Measurements from ENCODE around the gene STXBP5.

DNA sequence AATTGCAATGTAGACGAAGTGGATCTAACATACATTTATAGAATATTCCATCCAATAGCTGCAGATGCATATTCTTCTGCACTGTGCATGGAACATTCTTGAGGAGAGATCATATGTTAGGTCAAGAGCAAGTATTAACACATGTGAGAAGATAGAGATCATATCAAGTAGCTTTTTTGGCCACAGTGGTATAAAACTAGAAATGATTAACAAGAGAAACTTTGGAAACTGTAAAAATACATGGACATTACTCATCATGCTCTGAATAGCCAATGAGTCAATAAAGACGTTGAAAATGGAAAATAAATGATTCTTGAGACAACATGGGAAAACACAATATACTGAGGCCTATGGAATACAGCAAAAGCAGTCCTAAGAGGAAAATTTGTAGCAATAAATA, 94.2 kb downstream of the STXBP5 start:
- TF ChIP-seq, protein P1, sequence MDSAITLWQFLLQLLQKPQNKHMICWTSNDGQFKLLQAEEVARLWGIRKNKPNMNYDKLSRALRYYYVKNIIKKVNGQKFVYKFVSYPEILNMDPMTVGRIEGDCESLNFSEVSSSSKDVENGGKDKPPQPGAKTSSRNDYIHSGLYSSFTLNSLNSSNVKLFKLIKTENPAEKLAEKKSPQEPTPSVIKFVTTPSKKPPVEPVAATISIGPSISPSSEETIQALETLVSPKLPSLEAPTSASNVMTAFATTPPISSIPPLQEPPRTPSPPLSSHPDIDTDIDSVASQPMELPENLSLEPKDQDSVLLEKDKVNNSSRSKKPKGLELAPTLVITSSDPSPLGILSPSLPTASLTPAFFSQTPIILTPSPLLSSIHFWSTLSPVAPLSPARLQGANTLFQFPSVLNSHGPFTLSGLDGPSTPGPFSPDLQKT (IDR thresholded peaks at IDR 0.05; ENCODE audit: borderline replicate concordance, low read depth, low read length), result no peak
- TF ChIP-seq ZXDB (tag by site-specific recombination; IDR thresholded peaks at IDR 0.05) (no peak), YY1 (tag by site-specific recombination; IDR thresholded peaks at IDR 0.05) (no peak), ZNF19 (tag by site-specific recombination; IDR thresholded peaks at IDR 0.05; ENCODE audit: low read depth) (no peak), KLF1 (tag by site-specific recombination; IDR thresholded peaks at IDR 0.05) (no peak), RBAK (tag by site-specific recombination; IDR thresholded peaks at IDR 0.05) (no peak), ZBTB7A (tag by site-specific recombination; IDR thresholded peaks at IDR 0.05; ENCODE audit: low read depth) (no peak)
- TF ChIP-seq, protein P2, sequence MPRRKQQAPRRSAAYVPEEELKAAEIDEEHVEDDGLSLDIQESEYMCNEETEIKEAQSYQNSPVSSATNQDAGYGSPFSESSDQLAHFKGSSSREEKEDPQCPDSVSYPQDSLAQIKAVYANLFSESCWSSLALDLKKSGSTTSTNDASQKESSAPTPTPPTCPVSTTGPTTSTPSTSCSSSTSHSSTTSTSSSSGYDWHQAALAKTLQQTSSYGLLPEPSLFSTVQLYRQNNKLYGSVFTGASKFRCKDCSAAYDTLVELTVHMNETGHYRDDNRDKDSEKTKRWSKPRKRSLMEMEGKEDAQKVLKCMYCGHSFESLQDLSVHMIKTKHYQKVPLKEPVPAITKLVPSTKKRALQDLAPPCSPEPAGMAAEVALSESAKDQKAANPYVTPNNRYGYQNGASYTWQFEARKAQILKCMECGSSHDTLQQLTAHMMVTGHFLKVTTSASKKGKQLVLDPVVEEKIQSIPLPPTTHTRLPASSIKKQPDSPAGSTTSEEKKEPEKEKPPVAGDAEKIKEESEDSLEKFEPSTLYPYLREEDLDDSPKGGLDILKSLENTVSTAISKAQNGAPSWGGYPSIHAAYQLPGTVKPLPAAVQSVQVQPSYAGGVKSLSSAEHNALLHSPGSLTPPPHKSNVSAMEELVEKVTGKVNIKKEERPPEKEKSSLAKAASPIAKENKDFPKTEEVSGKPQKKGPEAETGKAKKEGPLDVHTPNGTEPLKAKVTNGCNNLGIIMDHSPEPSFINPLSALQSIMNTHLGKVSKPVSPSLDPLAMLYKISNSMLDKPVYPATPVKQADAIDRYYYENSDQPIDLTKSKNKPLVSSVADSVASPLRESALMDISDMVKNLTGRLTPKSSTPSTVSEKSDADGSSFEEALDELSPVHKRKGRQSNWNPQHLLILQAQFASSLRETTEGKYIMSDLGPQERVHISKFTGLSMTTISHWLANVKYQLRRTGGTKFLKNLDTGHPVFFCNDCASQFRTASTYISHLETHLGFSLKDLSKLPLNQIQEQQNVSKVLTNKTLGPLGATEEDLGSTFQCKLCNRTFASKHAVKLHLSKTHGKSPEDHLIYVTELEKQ (tag by site-specific recombination; IDR thresholded peaks at IDR 0.05; ENCODE audit: borderline replicate concordance), result no peak
- TF ChIP-seq, protein P3, sequence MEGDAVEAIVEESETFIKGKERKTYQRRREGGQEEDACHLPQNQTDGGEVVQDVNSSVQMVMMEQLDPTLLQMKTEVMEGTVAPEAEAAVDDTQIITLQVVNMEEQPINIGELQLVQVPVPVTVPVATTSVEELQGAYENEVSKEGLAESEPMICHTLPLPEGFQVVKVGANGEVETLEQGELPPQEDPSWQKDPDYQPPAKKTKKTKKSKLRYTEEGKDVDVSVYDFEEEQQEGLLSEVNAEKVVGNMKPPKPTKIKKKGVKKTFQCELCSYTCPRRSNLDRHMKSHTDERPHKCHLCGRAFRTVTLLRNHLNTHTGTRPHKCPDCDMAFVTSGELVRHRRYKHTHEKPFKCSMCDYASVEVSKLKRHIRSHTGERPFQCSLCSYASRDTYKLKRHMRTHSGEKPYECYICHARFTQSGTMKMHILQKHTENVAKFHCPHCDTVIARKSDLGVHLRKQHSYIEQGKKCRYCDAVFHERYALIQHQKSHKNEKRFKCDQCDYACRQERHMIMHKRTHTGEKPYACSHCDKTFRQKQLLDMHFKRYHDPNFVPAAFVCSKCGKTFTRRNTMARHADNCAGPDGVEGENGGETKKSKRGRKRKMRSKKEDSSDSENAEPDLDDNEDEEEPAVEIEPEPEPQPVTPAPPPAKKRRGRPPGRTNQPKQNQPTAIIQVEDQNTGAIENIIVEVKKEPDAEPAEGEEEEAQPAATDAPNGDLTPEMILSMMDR (tag by site-specific recombination; IDR thresholded peaks at IDR 0.05), result no peak
- TF ChIP-seq, protein P4, sequence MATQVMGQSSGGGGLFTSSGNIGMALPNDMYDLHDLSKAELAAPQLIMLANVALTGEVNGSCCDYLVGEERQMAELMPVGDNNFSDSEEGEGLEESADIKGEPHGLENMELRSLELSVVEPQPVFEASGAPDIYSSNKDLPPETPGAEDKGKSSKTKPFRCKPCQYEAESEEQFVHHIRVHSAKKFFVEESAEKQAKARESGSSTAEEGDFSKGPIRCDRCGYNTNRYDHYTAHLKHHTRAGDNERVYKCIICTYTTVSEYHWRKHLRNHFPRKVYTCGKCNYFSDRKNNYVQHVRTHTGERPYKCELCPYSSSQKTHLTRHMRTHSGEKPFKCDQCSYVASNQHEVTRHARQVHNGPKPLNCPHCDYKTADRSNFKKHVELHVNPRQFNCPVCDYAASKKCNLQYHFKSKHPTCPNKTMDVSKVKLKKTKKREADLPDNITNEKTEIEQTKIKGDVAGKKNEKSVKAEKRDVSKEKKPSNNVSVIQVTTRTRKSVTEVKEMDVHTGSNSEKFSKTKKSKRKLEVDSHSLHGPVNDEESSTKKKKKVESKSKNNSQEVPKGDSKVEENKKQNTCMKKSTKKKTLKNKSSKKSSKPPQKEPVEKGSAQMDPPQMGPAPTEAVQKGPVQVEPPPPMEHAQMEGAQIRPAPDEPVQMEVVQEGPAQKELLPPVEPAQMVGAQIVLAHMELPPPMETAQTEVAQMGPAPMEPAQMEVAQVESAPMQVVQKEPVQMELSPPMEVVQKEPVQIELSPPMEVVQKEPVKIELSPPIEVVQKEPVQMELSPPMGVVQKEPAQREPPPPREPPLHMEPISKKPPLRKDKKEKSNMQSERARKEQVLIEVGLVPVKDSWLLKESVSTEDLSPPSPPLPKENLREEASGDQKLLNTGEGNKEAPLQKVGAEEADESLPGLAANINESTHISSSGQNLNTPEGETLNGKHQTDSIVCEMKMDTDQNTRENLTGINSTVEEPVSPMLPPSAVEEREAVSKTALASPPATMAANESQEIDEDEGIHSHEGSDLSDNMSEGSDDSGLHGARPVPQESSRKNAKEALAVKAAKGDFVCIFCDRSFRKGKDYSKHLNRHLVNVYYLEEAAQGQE (tag by site-specific recombination; IDR thresholded peaks at IDR 0.05), result no peak

Data from HEK293 (cell line).